ENCODE results near the gene DNAH2. TPM values are rescaled to one million over a fixed set of nuclear protein-coding genes. Genes with fewer than 3 reads are reported as not detected.

Gene DNAH2
- total RNA-seq, 1 experiment from 2014 or later: 2.0 TPM

GRCh38 chr17:7823581-7824001 lies 106.0 kb downstream of the DNAH2 start:
- TF ChIP-seq EGR1 (IDR thresholded peaks at IDR 0.05; ENCODE audit: low read depth) (no peak), ZNF274 (IDR thresholded peaks at IDR 0.05; ENCODE audit: low read depth, low read length) (no peak), MAX (IDR thresholded peaks at IDR 0.05) (no peak), CEBPB (IDR thresholded peaks at IDR 0.05; ENCODE audit: low read depth) (no peak), SRF (IDR thresholded peaks at IDR 0.05; ENCODE audit: low read depth) (no peak), FOSL1 (IDR thresholded peaks at IDR 0.05; ENCODE audit: low read depth) (no peak), EZH2 (IDR thresholded peaks at IDR 0.05) (no peak)
- TF ChIP-seq, protein P1, sequence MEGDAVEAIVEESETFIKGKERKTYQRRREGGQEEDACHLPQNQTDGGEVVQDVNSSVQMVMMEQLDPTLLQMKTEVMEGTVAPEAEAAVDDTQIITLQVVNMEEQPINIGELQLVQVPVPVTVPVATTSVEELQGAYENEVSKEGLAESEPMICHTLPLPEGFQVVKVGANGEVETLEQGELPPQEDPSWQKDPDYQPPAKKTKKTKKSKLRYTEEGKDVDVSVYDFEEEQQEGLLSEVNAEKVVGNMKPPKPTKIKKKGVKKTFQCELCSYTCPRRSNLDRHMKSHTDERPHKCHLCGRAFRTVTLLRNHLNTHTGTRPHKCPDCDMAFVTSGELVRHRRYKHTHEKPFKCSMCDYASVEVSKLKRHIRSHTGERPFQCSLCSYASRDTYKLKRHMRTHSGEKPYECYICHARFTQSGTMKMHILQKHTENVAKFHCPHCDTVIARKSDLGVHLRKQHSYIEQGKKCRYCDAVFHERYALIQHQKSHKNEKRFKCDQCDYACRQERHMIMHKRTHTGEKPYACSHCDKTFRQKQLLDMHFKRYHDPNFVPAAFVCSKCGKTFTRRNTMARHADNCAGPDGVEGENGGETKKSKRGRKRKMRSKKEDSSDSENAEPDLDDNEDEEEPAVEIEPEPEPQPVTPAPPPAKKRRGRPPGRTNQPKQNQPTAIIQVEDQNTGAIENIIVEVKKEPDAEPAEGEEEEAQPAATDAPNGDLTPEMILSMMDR (IDR thresholded peaks at IDR 0.05 in 2 of 3, conservative IDR thresholded peaks at IDR 0.05 in 1 of 3; ENCODE audit: borderline replicate concordance in 1 of 3, insufficient read depth in 1 of 3, low read depth in 2 of 3, low read length in 2 of 3): no peak
- Histone ChIP-seq H3K27me3 (ENCODE audit: insufficient read depth, low read length) (no peaks in the 10 kb centered on the region), H3K79me2 (ENCODE audit: insufficient read depth, low read length) (no peaks in the 10 kb centered on the region), H4K20me1 (ENCODE audit: insufficient read depth) (no peaks in the 10 kb centered on the region), H3K9me3 (ENCODE audit: control insufficient read depth in 1 of 2, insufficient read depth in 1 of 2, low read depth in 1 of 2, low read length in 2 of 2) (no peaks in the 10 kb centered on the region), H3K4me1 (ENCODE audit: control insufficient read depth in 1 of 2, insufficient read depth in 2 of 2, low read length in 2 of 2) (peaks cover 0 to 15% of the 10 kb centered on the region in 2 experiments; a peak in 2 of 4 replicates), H3K4me2 (ENCODE audit: low read length) (no peak overlapping the region), H2AFZ (ENCODE audit: low read depth, low read length, poor library complexity, severe bottlenecking) (no peak overlapping the region), H3K9me2 (ENCODE audit: insufficient read depth) (no peaks in the 10 kb centered on the region), H3K4me3 (replicated peaks in 1 of 2; ENCODE audit: low read depth in 1 of 2, low read length in 2 of 2) (no peak overlapping the region), H3K27ac (ENCODE audit: low read depth, low read length) (no peak overlapping the region), H3K9ac (ENCODE audit: low read length) (no peak overlapping the region), H3K36me3 (ENCODE audit: control insufficient read depth in 1 of 2, insufficient read depth in 2 of 2, low read length in 2 of 2) (no peaks in the 10 kb centered on the region)
- ATAC-seq (no peak), DNase-seq (ENCODE audit: low read depth, low spot score) (no peak)
- RAD21 ChIA-PET (ENCODE audit: low non-redundant PET in 1 of 2, low total read pairs in 2 of 2, uncharacterized antibody in 2 of 2, unreplicated experiment in 2 of 2): interaction anchor here in 1 of 2 experiments (0.8 kb wide), 1 partner anchor 14 kb away, joined by 3 read pairs; no protein-coding TSS in a partner anchor
- POLR2A ChIA-PET: no interaction called here
- no TSS peak for BruUV-seq (replicated peaks)
- CTCF ChIA-PET: interaction anchor here (0.6 to 1.6 kb wide), 5 partner anchors 11 to 217 kb away, joined by 3 to 6 read pairs (median 3); no protein-coding TSS in a partner anchor
- intact Hi-C loops (cut with micrococcal nuclease): loop anchor here (2.0 to 5.0 kb wide), 3 partner anchors 74 to 165 kb away; no protein-coding TSS in a partner anchor
